Trophoblast cell (in vitro differentiated cells and primary cell): ENCODE results near the gene CSF1.

ENCODE experiments used
- DNase-seq, 2 donors: peaks; one replicate each; pipeline ENCODE4 v3.0.0-alpha.2; 2016
- H2AFZ ChIP-seq: 2 replicates; pipeline ENCODE4 v1.6.1; 2013; ENCODE audit warnings: low read length, moderate library complexity, mild to moderate bottlenecking; ENCODE audit not compliant: insufficient read depth, poor library complexity
- H2AK5ac ChIP-seq: 2 replicates; pipeline ENCODE4 v1.6.1; 2013; ENCODE audit warnings: mild to moderate bottlenecking, low read length
- H2BK120ac ChIP-seq: 2 replicates; pipeline ENCODE4 v1.6.1; 2013; ENCODE audit warnings: low read length, mild to moderate bottlenecking, moderate library complexity; ENCODE audit not compliant: insufficient read depth, poor library complexity
- H2BK12ac ChIP-seq: 2 replicates; pipeline ENCODE4 v1.6.1; 2013; ENCODE audit warnings: mild to moderate bottlenecking, low read length, moderate library complexity
- H2BK5ac ChIP-seq: 2 replicates; pipeline ENCODE4 v1.6.1; 2013; ENCODE audit warnings: low read length, low read depth, moderate library complexity, mild to moderate bottlenecking; ENCODE audit not compliant: poor library complexity
- H3K14ac ChIP-seq: 2 replicates; pipeline ENCODE4 v1.6.1; 2013; ENCODE audit warnings: mild to moderate bottlenecking, low read length
- H3K18ac ChIP-seq: 2 replicates; pipeline ENCODE4 v1.6.1; 2013; ENCODE audit warnings: mild to moderate bottlenecking, low read length
- H3K23ac ChIP-seq: 2 replicates; pipeline ENCODE4 v1.6.1; 2013; ENCODE audit warnings: low read length
- H3K27ac ChIP-seq: 2 replicates; pipeline ENCODE4 v1.5.1; 2013; ENCODE audit warnings: low read depth, mild to moderate bottlenecking, inconsistent platforms, low read length, moderate library complexity
- H3K27me3 ChIP-seq: 2 replicates; pipeline ENCODE4 v1.6.1; 2013; ENCODE audit warnings: inconsistent platforms, mild to moderate bottlenecking, low read length, moderate library complexity; ENCODE audit not compliant: insufficient read depth
- H3K36me3 ChIP-seq, 2 experiments: 1 replicate in 1 of 2; 2 replicates in 1 of 2; pipeline ENCODE4 v1.6.1; 2013; ENCODE audit warnings: low read length in 2 of 2, mild to moderate bottlenecking in 2 of 2, moderate library complexity in 1 of 2; ENCODE audit not compliant: insufficient read depth in 2 of 2, control insufficient read depth in 1 of 2
- H3K4ac ChIP-seq: 2 replicates; pipeline ENCODE4 v1.6.1; 2013; ENCODE audit warnings: low read depth, mild to moderate bottlenecking, low read length, moderate library complexity
- H3K4me1 ChIP-seq, 2 experiments: 1 replicate in 1 of 2; 2 replicates in 1 of 2; pipeline ENCODE4 v1.6.1; 2013; ENCODE audit warnings: low read length in 2 of 2, mild to moderate bottlenecking in 2 of 2, moderate library complexity in 1 of 2; ENCODE audit not compliant: insufficient read depth in 2 of 2, control insufficient read depth in 1 of 2
- H3K4me2 ChIP-seq: 2 replicates; pipeline ENCODE4 v1.6.1; 2013; ENCODE audit warnings: inconsistent platforms, mild to moderate bottlenecking, low read length, moderate library complexity
- H3K4me3 ChIP-seq: 2 replicates; pipeline ENCODE4 v1.5.1; 2013; ENCODE audit warnings: mild to moderate bottlenecking, low read depth, low read length, inconsistent platforms
- H3K79me1 ChIP-seq: one replicate; pipeline ENCODE4 v1.6.1; 2013; ENCODE audit warnings: low read length
- H3K79me2 ChIP-seq: 2 replicates; pipeline ENCODE4 v1.6.1; 2013; ENCODE audit warnings: low read length, mild to moderate bottlenecking; ENCODE audit not compliant: control insufficient read depth, insufficient read depth, poor library complexity
- H3K9ac ChIP-seq: 2 replicates; pipeline ENCODE4 v1.6.1; 2013; ENCODE audit warnings: mild to moderate bottlenecking, low read length
- H3K9me3 ChIP-seq: 2 replicates; pipeline ENCODE4 v1.6.1; 2013; ENCODE audit warnings: low read depth, mild to moderate bottlenecking, control low read depth, inconsistent platforms, low read length; ENCODE audit not compliant: insufficient read depth
- H4K12ac ChIP-seq: 2 replicates; pipeline ENCODE4 v1.6.1; 2013; ENCODE audit warnings: low read depth, mild to moderate bottlenecking, low read length, moderate library complexity
- H4K8ac ChIP-seq: 2 replicates; pipeline ENCODE4 v1.6.1; 2013; ENCODE audit warnings: low read depth, mild to moderate bottlenecking, low read length, moderate library complexity
- H4K91ac ChIP-seq: one replicate; pipeline ENCODE4 v1.6.1; 2013; ENCODE audit warnings: low read depth, mild to moderate bottlenecking, low read length, moderate library complexity
- WGBS: extraction: QIAGEN DNeasy Blood & Tissue Kit; methylation state at CpG from one replicate; pipeline ENCODE4 v1.1.7; 2013; ENCODE audit warnings: missing lambda C conversion rate; ENCODE audit not compliant: insufficient read length, insufficient coverage; ENCODE audit errors: extremely low coverage; 5-methylcytosine and 5-hydroxymethylcytosine counted together

CSF1 gene

GRCh38 chr1:109893532-109894171 lies 17.0 kb upstream of the CSF1 start:
- no peak overlapping the region for H3K4me3 ChIP-seq
- H4K12ac ChIP-seq: no peak overlapping the region
- peak overlapping the region; percentile 37 for H2BK12ac ChIP-seq
- no peak overlapping the region for H2BK5ac ChIP-seq
- H3K4me2 ChIP-seq: no peak overlapping the region
- no peaks in the 10 kb centered on the region for H3K79me2 ChIP-seq
- no peak overlapping the region for H4K91ac ChIP-seq
- no peak overlapping the region for H4K8ac ChIP-seq
- H3K36me3 ChIP-seq: no peaks in the 10 kb centered on the region
- no peaks in the 10 kb centered on the region for H3K27me3 ChIP-seq
- peaks cover 25 to 34% of the 10 kb centered on the region in 2 experiments for H3K4me1 ChIP-seq
- H3K18ac ChIP-seq: no peak overlapping the region
- H2AK5ac ChIP-seq: no peak overlapping the region
- H3K27ac ChIP-seq: no peak overlapping the region
- H2AFZ ChIP-seq: no peak overlapping the region
- H3K9me3 ChIP-seq: peaks cover 3% of the 10 kb centered on the region
- no peak overlapping the region for H3K23ac ChIP-seq
- peaks cover 6% of the 10 kb centered on the region for H3K79me1 ChIP-seq
- no CpG with 5 or more reads among the region's 7 CpGs for WGBS
- H3K9ac ChIP-seq: no peak overlapping the region
- no peak overlapping the region for H3K4ac ChIP-seq
- peak overlapping the region; percentile 37 for H3K14ac ChIP-seq
- H2BK120ac ChIP-seq: no peak overlapping the region
- no peak for DNase-seq

- no peak for DNase-seq
- H2AFZ ChIP-seq: no peak overlapping the region
- no peak overlapping the region for H3K9ac ChIP-seq
- no peak overlapping the region for H3K4me3 ChIP-seq
- peak overlapping the region; percentile 58 for H2BK12ac ChIP-seq
- H3K9me3 ChIP-seq: peaks cover 3% of the 10 kb centered on the region
- no peak overlapping the region for H4K8ac ChIP-seq
- H3K14ac ChIP-seq: no peak overlapping the region
- no peaks in the 10 kb centered on the region for H3K79me2 ChIP-seq
- no peak overlapping the region for H2BK120ac ChIP-seq
- H3K23ac ChIP-seq: no peak overlapping the region
- no peaks in the 10 kb centered on the region for H3K27me3 ChIP-seq
- no peak overlapping the region for H3K4me2 ChIP-seq
- H3K27ac ChIP-seq: no peak overlapping the region
- H3K18ac ChIP-seq: no peak overlapping the region
- H3K36me3 ChIP-seq: no peaks in the 10 kb centered on the region
- no peak overlapping the region for H2AK5ac ChIP-seq
- H4K12ac ChIP-seq: no peak overlapping the region
- no CpG with 5 or more reads among the region's 8 CpGs for WGBS
- peaks cover 6% of the 10 kb centered on the region for H3K79me1 ChIP-seq
- peaks cover 25 to 32% of the 10 kb centered on the region in 2 experiments for H3K4me1 ChIP-seq
- no peak overlapping the region for H2BK5ac ChIP-seq
- H3K4ac ChIP-seq: no peak overlapping the region
- H4K91ac ChIP-seq: no peak overlapping the region
These were observed 15.6 kb upstream of the CSF1 start for GRCh38 chr1:109894823-109895719.

- WGBS: no CpG with 5 or more reads among the region's 16 CpGs
- H3K27me3 ChIP-seq: no peaks in the 10 kb centered on the region
- no peak overlapping the region for H2AFZ ChIP-seq
- no peak overlapping the region for H3K4me3 ChIP-seq
- peak overlapping the region; percentile 40 for H3K14ac ChIP-seq
- H3K4me2 ChIP-seq: no peak overlapping the region
- peaks cover 6% of the 10 kb centered on the region for H3K79me1 ChIP-seq
- H2BK12ac ChIP-seq: peak overlapping the region; percentile 9
- H3K27ac ChIP-seq: no peak overlapping the region
- no peak overlapping the region for H3K9ac ChIP-seq
- H3K4me1 ChIP-seq: peaks cover 25 to 31% of the 10 kb centered on the region in 2 experiments
- no peaks in the 10 kb centered on the region for H3K79me2 ChIP-seq
- DNase-seq: no peak
- peak overlapping the region; percentile 22 for H2AK5ac ChIP-seq
- H2BK120ac ChIP-seq: peak overlapping the region; percentile 1
- peak overlapping the region; percentile 1 for H3K4ac ChIP-seq
- peak overlapping the region; percentile 8 for H2BK5ac ChIP-seq
- peaks cover 3% of the 10 kb centered on the region for H3K9me3 ChIP-seq
- H3K36me3 ChIP-seq: no peaks in the 10 kb centered on the region
- no peak overlapping the region for H4K12ac ChIP-seq
- H3K23ac ChIP-seq: no peak overlapping the region
- no peak overlapping the region for H3K18ac ChIP-seq
- peak overlapping the region; percentile 56 for H4K91ac ChIP-seq
- H4K8ac ChIP-seq: peak overlapping the region; percentile 43
These were observed 14.7 kb upstream of the CSF1 start for GRCh38 chr1:109895720-109896504.

GRCh38 chr1:109896681-109897080 lies 14.0 kb upstream of the CSF1 start:
- no peaks in the 10 kb centered on the region for H3K27me3 ChIP-seq
- no peak overlapping the region for H3K18ac ChIP-seq
- peaks cover 3% of the 10 kb centered on the region for H3K9me3 ChIP-seq
- H3K9ac ChIP-seq: no peak overlapping the region
- no peaks in the 10 kb centered on the region for H3K79me2 ChIP-seq
- H2AK5ac ChIP-seq: peak overlapping the region; percentile 51
- no peak overlapping the region for H4K12ac ChIP-seq
- H2BK5ac ChIP-seq: no peak overlapping the region
- H3K27ac ChIP-seq: no peak overlapping the region
- no peak overlapping the region for H2AFZ ChIP-seq
- H3K4me3 ChIP-seq: no peak overlapping the region
- no peak overlapping the region for H4K8ac ChIP-seq
- H3K4me2 ChIP-seq: no peak overlapping the region
- H2BK12ac ChIP-seq: peak overlapping the region; percentile 9
- peak overlapping the region; percentile 1 for H2BK120ac ChIP-seq
- H3K79me1 ChIP-seq: peaks cover 6% of the 10 kb centered on the region
- H3K36me3 ChIP-seq: no peaks in the 10 kb centered on the region
- H4K91ac ChIP-seq: peak overlapping the region; percentile 56
- DNase-seq: no peak
- no peak overlapping the region for H3K23ac ChIP-seq
- no CpG with 5 or more reads among the region's 8 CpGs for WGBS
- no peak overlapping the region for H3K14ac ChIP-seq
- H3K4me1 ChIP-seq: peaks cover 25 to 27% of the 10 kb centered on the region in 2 experiments
- no peak overlapping the region for H3K4ac ChIP-seq
